Activated T-helper 1 cell treated with anti-CD3 and anti-CD28 coated beads, Interleukin-12 subunit alpha, Interleukin-12 subunit beta, Interleukin-2, Interleukin-4 antibody, amounts not matched to agents 30 ng/mL and 10 ng/mL and 1 ng/mL, durations not matched to agents 14 hours and 24 hours and 36 hours (primary cell): Measurements from ENCODE around the gene RBMS3. TPM values are rescaled to one million over a fixed set of nuclear protein-coding genes. Genes with fewer than 3 reads are reported as not detected.
"Not testable (repeated sequence)": the region's sequence is repeated elsewhere in the genome, so short reads cannot be mapped to it uniquely, and the experiment has no call there.

ENCODE experiments used
- DNase-seq: peaks from one replicate; pipeline ENCODE4 v3.0.0; 2021; ENCODE audit warnings: low spot score
- H3K27ac Mint-ChIP-seq: one replicate; pipeline ENCODE4 v1.8.0; 2021; ENCODE audit warnings: mild to moderate bottlenecking, mixed read lengths
- H3K27me3 Mint-ChIP-seq: one replicate; pipeline ENCODE4 v1.8.0; 2022; ENCODE audit warnings: mild to moderate bottlenecking, moderate library complexity, mixed read lengths; ENCODE audit not compliant: insufficient read depth
- H3K36me3 Mint-ChIP-seq: one replicate; pipeline ENCODE4 v1.8.0; 2021; ENCODE audit warnings: low read depth, mixed read lengths
- H3K4me1 Mint-ChIP-seq: one replicate; pipeline ENCODE4 v1.8.0; 2021; ENCODE audit warnings: low read depth, mixed read lengths
- H3K4me3 Mint-ChIP-seq: one replicate; pipeline ENCODE4 v1.8.0; 2021; ENCODE audit warnings: mild to moderate bottlenecking, moderate library complexity, mixed read lengths
- H3K9me3 Mint-ChIP-seq: one replicate; pipeline ENCODE4 v1.8.0; 2021; ENCODE audit warnings: mixed read lengths
- intact Hi-C: fragments of 100-400 bp; cut with micrococcal nuclease; formaldehyde crosslinking; loops from one replicate; pipeline ENCODE4 v1.15.1; 2024
- total RNA-seq: library from RNA; stranded (reverse); gene quantifications from 2 replicates; pipeline ENCODE4 v1.2.3, GENCODE V29; 2022

Gene RBMS3
- total RNA-seq, 1 donor from 2014 or later: 3.7 TPM

DNA sequence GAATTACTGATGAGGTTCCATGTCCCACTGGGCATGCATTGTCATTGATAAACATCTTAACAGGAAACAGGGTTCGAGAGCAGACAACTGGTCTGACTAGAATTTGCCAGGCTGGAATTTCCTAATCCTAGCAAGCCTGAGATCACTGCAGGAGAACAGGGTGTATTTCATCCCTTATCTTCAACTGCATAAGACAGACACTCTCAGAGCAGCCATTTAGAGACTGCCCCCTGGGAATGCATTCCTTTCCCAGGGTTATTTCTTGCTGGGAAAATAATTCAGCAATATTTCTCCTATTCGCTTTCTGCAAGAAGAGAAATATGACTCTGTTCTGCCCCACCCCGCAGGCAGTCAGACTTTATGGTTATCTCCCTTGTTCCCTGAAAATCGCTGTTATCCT lies 113.1 kb downstream of the RBMS3 start:
- H3K4me3 Mint-ChIP-seq, H3K27ac Mint-ChIP-seq, H3K4me1 Mint-ChIP-seq, intact Hi-C loops, DNase-seq, H3K36me3 Mint-ChIP-seq, H3K27me3 Mint-ChIP-seq, H3K9me3 Mint-ChIP-seq: not testable (repeated sequence)

DNA sequence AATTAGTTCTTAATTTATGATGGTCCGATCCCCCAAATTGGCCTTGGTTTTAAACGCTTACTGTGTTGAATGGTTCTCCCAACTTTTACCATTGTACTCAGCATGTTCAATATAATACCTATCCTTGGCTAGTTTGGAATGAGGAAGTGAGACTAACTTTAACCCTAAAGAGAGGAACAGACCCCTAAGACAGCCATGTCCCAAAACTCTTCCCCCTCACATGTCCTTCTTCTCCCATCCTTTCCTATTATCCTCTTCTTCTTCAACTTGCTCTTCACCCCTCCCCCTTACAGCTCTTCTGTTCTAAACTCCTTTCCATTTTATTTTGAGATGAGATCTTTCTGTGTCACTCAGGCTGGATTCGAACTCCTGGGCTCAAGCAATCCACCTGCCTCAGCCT lies 116.5 kb downstream of the RBMS3 start:
- peaks cover 4% of the 10 kb centered on the region for H3K27me3 Mint-ChIP-seq
- intact Hi-C loops: no loop called here
- H3K27ac Mint-ChIP-seq: no peak overlapping the region
- no peaks in the 10 kb centered on the region for H3K4me1 Mint-ChIP-seq
- peaks cover 9% of the 10 kb centered on the region for H3K9me3 Mint-ChIP-seq
- no peaks in the 10 kb centered on the region for H3K36me3 Mint-ChIP-seq
- H3K4me3 Mint-ChIP-seq: no peak overlapping the region
- DNase-seq: no peak

DNA sequence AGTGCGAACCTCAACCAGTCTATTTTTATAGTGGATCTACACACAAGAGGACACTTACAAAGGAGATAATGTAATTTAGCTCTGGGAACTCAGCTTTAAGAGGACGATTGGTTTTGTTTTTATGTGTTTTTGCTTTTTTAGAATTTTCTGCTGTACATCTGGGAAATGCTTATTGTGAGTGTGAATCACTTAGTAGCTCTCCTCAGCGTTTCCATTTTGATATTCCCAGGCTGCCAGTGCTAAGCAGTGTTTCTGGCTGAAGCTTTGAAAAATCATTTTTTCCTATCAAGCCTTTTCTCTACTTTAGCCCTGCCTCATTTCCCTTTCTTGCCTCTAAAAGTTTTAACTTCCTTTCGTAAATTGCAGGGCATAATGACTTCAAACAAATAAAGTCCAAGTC lies 117.9 kb downstream of the RBMS3 start:
- peaks cover 5% of the 10 kb centered on the region for H3K9me3 Mint-ChIP-seq
- intact Hi-C loops: no loop called here
- H3K27me3 Mint-ChIP-seq: peaks cover 4% of the 10 kb centered on the region
- H3K4me1 Mint-ChIP-seq: no peaks in the 10 kb centered on the region
- H3K4me3 Mint-ChIP-seq: no peak overlapping the region
- DNase-seq: no peak
- no peak overlapping the region for H3K27ac Mint-ChIP-seq
- H3K36me3 Mint-ChIP-seq: no peaks in the 10 kb centered on the region

DNA sequence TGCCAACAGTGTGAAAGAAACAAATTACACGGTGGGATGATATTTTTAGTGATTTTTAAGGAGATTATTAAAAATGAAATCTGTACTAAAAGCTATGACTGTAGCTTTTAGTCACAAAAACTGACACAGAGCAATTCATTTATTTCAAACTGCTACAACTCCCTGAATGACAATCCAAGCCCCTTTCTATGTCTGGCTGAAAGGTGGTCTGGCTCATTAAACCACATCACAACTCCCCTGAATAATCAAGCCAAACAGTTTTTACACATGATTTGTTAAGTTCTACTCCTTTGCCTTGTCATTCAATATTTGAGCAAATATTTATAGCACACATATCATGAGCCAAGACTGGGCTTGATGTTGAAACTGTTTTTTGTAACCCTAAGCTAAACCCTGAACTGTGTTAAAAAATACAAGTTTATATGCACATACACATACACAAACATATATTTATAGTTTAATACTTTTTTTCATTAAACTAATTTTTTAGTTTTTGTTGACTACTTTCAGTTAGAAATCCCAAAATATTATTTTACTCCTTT lies 125.5 kb downstream of the RBMS3 start:
- intact Hi-C loops: no loop called here
- Mint-ChIP-seq H3K4me3 (no peak overlapping the region), H3K4me1 (no peaks in the 10 kb centered on the region), H3K27me3 (no peaks in the 10 kb centered on the region), H3K27ac (no peak overlapping the region), H3K9me3 (no peaks in the 10 kb centered on the region), H3K36me3 (no peaks in the 10 kb centered on the region)
- DNase-seq: no peak

DNA sequence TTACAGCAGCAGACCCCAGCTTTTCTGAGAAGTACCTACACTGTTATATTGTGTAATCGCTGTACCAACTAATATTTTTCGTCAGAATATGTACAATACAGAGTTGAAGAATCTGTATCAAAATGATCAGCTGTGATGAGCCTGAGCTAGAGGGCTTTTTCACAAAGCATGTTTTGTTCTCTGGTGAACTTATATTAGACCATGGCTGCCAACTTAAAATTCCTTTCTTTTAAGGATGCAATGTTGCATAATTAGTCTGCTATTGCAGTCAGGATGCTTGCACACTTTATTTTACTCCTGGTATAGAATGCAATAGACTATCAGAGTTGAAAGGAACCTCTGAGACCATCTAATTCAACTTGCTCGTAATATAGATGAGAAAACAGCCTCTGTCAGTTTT lies 127.8 kb downstream of the RBMS3 start:
- H3K4me3 Mint-ChIP-seq: no peak overlapping the region
- H3K9me3 Mint-ChIP-seq: no peaks in the 10 kb centered on the region
- H3K4me1 Mint-ChIP-seq: no peaks in the 10 kb centered on the region
- peaks cover 3% of the 10 kb centered on the region for H3K27me3 Mint-ChIP-seq
- no peaks in the 10 kb centered on the region for H3K36me3 Mint-ChIP-seq
- no peak for DNase-seq
- intact Hi-C loops: no loop called here
- no peak overlapping the region for H3K27ac Mint-ChIP-seq

DNA sequence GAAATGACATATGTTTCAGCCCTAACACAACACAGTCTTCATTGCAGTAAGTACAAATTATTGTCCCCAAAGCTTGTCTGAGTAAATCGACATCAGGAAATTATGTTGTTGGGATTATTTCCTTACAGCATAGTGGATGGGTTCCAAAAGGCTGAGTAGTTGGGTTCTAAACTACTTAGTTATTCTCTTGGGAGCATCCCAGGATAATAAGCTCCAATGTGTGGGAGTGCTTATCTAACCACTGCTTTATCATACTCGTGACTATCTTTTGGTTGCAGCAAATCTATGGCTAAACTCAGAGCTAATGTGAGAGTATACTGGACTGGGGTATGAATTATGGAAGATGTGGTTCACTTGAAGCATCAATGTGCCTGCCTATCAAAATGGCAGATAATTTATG lies 128.5 kb downstream of the RBMS3 start:
- Mint-ChIP-seq H3K9me3 (no peaks in the 10 kb centered on the region), H3K4me3 (no peak overlapping the region), H3K27ac (no peak overlapping the region), H3K27me3 (peaks cover 3% of the 10 kb centered on the region), H3K4me1 (no peaks in the 10 kb centered on the region), H3K36me3 (no peaks in the 10 kb centered on the region)
- intact Hi-C loops: no loop called here
- DNase-seq: no peak

DNA sequence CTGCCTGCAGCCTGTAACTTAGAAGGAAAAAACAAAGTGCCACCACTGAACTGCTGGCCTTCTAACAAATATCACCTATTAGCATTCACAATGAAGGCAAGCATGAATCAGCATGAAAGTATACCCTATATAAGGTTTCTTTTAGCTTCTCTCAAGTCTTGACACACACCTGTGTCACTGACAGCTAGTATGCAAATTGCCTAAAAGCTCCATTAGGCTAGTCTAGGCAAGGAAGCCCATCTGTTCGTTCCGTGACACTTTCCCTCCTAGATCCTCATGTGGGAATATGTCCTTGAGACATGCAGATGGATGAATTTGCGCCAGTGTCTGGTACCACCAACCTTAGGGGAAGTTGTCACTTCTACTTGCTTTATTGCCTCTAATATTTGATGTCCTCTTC lies 129.3 kb downstream of the RBMS3 start:
- H3K27me3 Mint-ChIP-seq: peaks cover 4% of the 10 kb centered on the region
- no peak for DNase-seq
- intact Hi-C loops: no loop called here
- no peak overlapping the region for H3K27ac Mint-ChIP-seq
- H3K4me3 Mint-ChIP-seq: no peak overlapping the region
- no peaks in the 10 kb centered on the region for H3K4me1 Mint-ChIP-seq
- H3K9me3 Mint-ChIP-seq: no peaks in the 10 kb centered on the region
- no peaks in the 10 kb centered on the region for H3K36me3 Mint-ChIP-seq

DNA sequence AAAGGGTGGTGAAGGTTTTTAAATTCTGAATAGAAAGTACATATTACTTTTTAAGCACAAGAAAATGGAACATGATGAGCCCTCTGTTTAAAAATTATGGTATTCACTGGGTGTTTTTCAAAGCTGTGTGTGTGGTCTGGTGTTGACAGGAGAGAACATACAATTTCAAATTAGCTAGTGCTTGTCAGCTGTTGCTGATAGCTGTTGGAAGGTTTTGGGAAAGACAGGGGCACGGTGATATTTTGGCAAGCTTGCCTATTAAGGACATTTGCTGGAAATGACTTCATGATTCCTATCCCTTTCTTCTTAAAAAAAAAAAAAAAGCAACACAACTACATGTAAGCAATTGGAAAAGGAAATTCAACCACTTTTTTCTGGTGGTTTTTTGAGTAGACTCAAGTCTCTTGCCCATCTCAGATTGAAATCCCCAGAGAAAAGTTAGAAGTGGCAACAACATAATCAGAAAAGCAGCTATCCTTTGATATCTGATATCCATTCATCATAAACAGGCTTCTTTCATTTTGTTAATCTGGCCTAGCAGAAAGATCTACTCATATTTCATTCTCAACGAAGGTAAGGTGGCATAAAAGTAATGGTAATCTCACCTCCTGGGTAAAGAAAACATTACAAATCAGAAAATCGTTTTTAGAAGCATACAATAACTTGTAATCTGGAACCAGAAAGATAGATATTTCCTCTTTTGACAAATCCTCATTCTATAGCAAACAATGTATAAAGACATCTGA lies 130.0 kb downstream of the RBMS3 start:
- Mint-ChIP-seq H3K27ac (no peak overlapping the region), H3K36me3 (no peaks in the 10 kb centered on the region), H3K27me3 (peaks cover 4% of the 10 kb centered on the region), H3K9me3 (no peaks in the 10 kb centered on the region), H3K4me1 (no peaks in the 10 kb centered on the region), H3K4me3 (no peak overlapping the region)
- intact Hi-C loops: no loop called here
- DNase-seq: no peak

DNA sequence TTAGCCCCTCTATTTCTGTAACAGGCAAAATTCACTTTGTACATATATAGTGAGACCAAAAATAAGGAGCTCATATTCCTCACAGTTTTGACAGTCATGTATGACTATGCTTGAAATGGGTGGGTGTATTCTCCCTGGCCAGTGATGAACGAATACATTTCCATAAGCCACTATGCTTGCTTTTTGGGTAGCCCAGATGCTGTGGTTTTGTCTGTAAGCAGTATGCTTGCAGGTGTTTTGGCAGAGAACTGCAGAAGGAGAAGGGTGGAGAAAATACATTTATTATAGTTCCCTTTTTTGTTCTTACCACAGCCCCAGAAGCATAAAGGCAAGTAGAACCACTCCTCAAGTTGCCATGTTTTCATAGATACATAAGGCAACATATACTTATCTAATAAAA lies 131.2 kb downstream of the RBMS3 start:
- no peaks in the 10 kb centered on the region for H3K36me3 Mint-ChIP-seq
- DNase-seq: no peak
- H3K4me3 Mint-ChIP-seq: no peak overlapping the region
- H3K9me3 Mint-ChIP-seq: no peaks in the 10 kb centered on the region
- no peak overlapping the region for H3K27ac Mint-ChIP-seq
- no peaks in the 10 kb centered on the region for H3K4me1 Mint-ChIP-seq
- peaks cover 6% of the 10 kb centered on the region for H3K27me3 Mint-ChIP-seq
- intact Hi-C loops: no loop called here

DNA sequence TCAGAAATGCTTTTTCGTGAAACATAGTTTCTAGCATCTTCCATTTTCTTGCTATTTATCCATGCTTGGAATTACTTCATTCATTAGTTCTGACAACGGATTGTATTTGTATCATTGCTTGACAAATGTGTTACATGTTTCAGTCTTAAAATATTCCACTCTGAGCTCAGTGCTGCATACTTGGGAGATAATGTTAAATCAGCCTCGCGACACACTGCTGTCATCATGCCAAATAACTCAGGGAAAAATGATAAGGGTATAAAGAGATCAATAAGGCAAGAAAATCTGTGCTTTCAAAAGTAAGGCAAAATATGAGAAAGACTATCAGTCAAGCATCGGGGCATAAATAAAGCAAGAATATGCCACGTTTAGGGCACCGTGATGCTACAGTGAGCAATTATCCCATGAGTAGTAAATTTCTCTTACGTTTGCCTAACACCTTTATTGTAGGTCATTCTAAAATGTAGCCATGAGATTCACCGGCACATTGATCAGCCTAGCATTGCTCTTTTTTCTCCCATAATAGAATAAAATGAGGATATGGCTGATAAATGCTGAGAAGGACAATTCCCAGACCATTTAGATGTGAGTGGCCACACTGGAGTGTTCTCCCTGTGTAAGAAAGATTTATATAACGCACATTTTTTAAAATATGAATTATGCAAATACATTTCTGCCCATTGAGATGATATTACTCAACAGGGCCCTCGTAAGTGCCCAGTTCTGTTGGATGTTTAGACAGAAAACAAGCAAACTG lies 133.8 kb downstream of the RBMS3 start:
- intact Hi-C loops: no loop called here
- no peak for DNase-seq
- Mint-ChIP-seq H3K9me3 (no peaks in the 10 kb centered on the region), H3K4me1 (no peaks in the 10 kb centered on the region), H3K4me3 (no peak overlapping the region), H3K36me3 (no peaks in the 10 kb centered on the region), H3K27ac (no peak overlapping the region), H3K27me3 (peaks cover 6% of the 10 kb centered on the region)

DNA sequence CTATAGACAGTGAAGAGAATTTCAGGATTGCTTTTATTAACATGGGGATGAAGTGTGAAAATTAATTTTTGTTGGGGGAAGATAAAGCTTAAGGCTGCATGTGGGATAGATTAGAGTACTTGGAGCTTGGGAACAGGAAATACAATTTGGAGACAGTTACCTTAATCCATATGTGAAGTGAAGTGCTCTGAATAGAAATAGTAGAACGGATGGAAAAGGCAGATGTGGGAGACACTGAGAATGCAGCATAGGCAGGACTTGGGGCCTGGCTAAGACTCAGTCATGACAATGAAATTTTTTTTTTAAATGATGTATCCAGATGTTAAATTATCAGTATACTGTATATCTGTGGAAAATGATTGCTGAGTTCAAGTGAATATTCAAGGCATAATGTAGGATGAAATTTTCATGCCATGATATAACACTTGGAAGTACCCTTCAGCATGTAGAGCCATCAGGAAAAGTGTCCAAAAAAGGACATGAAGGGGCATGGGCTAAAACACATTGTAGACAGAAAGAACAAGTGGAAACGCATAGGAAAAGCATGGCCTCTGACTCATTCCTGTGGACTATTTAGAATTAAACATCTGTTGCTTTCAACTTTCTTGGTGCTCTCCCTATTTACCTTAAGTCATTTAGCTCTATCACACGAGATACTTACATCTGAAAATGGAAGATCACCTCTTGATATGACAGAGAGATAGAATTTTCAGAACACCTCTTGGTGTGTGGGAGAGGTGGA lies 134.8 kb downstream of the RBMS3 start:
- Mint-ChIP-seq H3K36me3 (no peaks in the 10 kb centered on the region), H3K4me1 (no peaks in the 10 kb centered on the region), H3K9me3 (no peaks in the 10 kb centered on the region), H3K4me3 (no peak overlapping the region), H3K27me3 (peaks cover 6% of the 10 kb centered on the region), H3K27ac (no peak overlapping the region)
- DNase-seq: no peak
- intact Hi-C loops: no loop called here

DNA sequence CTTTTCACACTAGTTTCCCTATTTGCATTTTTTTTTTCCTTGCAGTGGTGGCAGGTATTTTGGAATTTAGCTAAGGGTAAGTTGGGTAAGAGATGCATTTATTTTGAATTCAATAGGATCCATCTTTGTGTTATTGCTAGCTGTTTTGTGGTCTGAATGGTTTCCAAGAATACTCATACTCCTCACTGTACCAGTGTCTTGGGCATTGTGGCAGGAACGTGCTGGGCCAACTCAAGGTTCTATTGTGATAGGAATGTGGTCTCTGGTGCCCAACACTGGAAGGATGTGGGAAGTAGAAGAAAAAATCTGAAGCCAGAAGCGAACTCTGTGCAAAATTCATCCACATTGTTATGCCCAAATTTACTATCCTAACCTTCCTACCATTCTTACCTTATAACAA lies 135.6 kb downstream of the RBMS3 start:
- Mint-ChIP-seq H3K27me3 (peaks cover 6% of the 10 kb centered on the region), H3K36me3 (no peaks in the 10 kb centered on the region)
- intact Hi-C loops: no loop called here

DNA sequence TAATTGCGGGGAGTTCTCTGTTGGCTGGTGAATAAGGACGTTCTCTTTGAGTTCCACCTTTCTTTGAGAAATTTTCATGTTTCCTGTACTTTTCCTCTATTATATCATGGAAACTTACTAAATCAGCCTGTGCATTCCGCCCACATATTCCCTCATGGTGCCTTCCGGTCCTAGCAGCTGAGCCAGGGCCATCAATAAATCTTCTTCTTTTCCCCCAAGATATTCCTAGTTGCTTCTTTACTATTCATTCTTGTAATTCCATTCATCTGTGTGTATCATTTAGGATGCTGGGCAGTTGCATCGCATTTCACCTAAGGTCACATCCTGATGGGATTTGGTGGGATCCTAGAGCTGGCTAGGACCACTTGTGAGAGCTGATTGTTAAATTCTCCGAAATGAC lies 139.2 kb downstream of the RBMS3 start:
- no peak for DNase-seq
- H3K27ac Mint-ChIP-seq: no peak overlapping the region
- H3K4me1 Mint-ChIP-seq: no peaks in the 10 kb centered on the region
- H3K9me3 Mint-ChIP-seq: no peaks in the 10 kb centered on the region
- H3K36me3 Mint-ChIP-seq: no peaks in the 10 kb centered on the region
- no peak overlapping the region for H3K4me3 Mint-ChIP-seq
- peaks cover 1% of the 10 kb centered on the region for H3K27me3 Mint-ChIP-seq
- intact Hi-C loops: no loop called here

More for the DNA sequence above, 135.6 kb downstream of the RBMS3 start:
- DNase-seq: no peak
- no peak overlapping the region for H3K4me3 Mint-ChIP-seq
- H3K4me1 Mint-ChIP-seq: no peaks in the 10 kb centered on the region
- H3K27ac Mint-ChIP-seq: no peak overlapping the region
- no peaks in the 10 kb centered on the region for H3K9me3 Mint-ChIP-seq
